ENCODE measurements around the gene GTPBP1. TPM values are rescaled to one million over a fixed set of nuclear protein-coding genes. Genes with fewer than 3 reads are reported as not detected.

Gene GTPBP1
- total and polyA plus RNA-seq, 2 donors (not counting 3 experiments of a cell fraction or from before 2014, with no cell fraction given): 29.8 to 50.3 TPM

DNA sequence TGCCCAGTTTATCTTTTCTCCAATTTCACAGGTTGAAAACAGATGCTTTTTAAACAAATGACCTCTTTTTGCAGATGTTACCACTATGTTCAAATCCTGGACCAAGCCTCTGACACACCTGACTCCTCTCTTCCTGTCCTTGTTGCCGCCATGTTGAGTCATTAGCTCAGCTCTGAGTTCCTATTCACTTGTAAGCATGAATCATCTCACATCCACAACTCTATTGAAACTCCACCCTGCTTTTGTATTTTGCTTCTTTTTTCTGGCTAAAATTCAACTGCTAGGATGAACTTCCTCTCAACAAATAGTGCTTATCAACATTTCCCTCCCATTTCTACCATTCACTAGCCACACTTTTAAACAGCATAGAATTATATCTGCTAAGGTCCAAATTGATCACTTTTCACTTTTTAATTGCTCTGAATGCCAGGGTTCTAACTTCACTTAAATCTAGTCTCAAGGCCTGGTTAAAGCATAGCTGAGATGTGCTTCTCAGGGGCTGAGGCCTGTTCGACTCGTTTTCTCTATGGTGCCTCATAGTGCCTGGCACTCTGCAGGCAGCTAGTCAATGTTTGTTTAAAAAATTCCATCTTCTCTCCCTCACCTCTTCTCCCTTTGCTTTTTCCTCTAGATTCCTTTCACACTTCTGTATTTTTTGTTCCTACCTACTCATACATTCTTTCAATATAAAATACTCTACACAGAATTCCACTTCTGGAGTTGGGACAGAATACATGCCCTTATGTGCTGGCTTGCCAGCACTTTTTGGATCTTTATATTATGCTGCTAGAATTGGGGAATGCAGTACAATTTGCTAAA, 8.9 kb upstream of the GTPBP1 start:
- peak; percentile 92 for DNase-seq (ENCODE audit: low read depth, low spot score)
- ChIA-PET POLR2A (interaction anchor here (1.0 kb wide), 1 partner anchor 15 kb away, joined by 4 read pairs; the partner anchor contains the start of gene TOMM22), CTCF (interaction anchor here (0.6 to 7.3 kb wide), 6 partner anchors 8 to 645 kb away, joined by 3 to 59 read pairs (median 5); partner anchors contain the start of genes GTPBP1 and TOMM22)
- Histone ChIP-seq H3K9ac (replicated peaks; ENCODE audit: extremely low read depth, insufficient read depth, low read length) (peak overlapping the region; percentile 54), H3K36me3 (ENCODE audit: control insufficient read depth in 2 of 2, extremely low read depth in 1 of 2, insufficient read depth in 2 of 2, low read length in 2 of 2) (peaks cover 5 to 7% of the 10 kb centered on the region in 2 experiments), H4K20me1 (replicated peaks; ENCODE audit: control insufficient read depth, extremely low read depth, insufficient read depth, low read length) (peaks cover 2% of the 10 kb centered on the region), H2AFZ (ENCODE audit: low read depth, low read length) (no peak overlapping the region), H3K9me1 (replicated peaks; ENCODE audit: control insufficient read depth, extremely low read depth, insufficient read depth, low read length) (no peaks in the 10 kb centered on the region), H3K4me2 (ENCODE audit: insufficient read depth, low read length) (peak overlapping the region; percentile 77), H3K4me3 (replicated peaks in 1 of 3; ENCODE audit: insufficient read depth in 1 of 3, low read depth in 1 of 3, low read length in 3 of 3) (peak overlapping the region in 1 of 3 experiments; percentile 65), H3K79me2 (ENCODE audit: control insufficient read depth, insufficient read depth, low read length) (peaks cover 69% of the 10 kb centered on the region), H3K27ac (ENCODE audit: insufficient read depth, low read depth, low read length) (peak overlapping the region; percentile 75), H3K4me1 (ENCODE audit: control insufficient read depth, extremely low read depth, insufficient read depth, low read length) (peaks cover 65% of the 10 kb centered on the region), H3K9me3 (replicated peaks; ENCODE audit: control insufficient read depth, insufficient read depth, low read length) (no peaks in the 10 kb centered on the region), H3K27me3 (ENCODE audit: control insufficient read depth in 2 of 2, insufficient read depth in 2 of 2, low read length in 2 of 2) (no peaks in the 10 kb centered on the region)
- peak; percentile 95 for FAIRE-seq
- dilution Hi-C loops (cut with MboI; ENCODE audit: extremely low pct_ligation_motif_present, low sequenced_read_pairs) (no loop called here), intact Hi-C loops (cut with micrococcal nuclease) (loop anchor here (1.0 kb wide), 1 partner anchor 16 kb away; the partner anchor contains the start of gene TOMM22)
- TF ChIP-seq, protein P1, sequence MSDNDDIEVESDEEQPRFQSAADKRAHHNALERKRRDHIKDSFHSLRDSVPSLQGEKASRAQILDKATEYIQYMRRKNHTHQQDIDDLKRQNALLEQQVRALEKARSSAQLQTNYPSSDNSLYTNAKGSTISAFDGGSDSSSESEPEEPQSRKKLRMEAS (IDR thresholded peaks at IDR 0.05; ENCODE audit: insufficient read depth, insufficient read length): no peak
- TF ChIP-seq, protein P2, sequence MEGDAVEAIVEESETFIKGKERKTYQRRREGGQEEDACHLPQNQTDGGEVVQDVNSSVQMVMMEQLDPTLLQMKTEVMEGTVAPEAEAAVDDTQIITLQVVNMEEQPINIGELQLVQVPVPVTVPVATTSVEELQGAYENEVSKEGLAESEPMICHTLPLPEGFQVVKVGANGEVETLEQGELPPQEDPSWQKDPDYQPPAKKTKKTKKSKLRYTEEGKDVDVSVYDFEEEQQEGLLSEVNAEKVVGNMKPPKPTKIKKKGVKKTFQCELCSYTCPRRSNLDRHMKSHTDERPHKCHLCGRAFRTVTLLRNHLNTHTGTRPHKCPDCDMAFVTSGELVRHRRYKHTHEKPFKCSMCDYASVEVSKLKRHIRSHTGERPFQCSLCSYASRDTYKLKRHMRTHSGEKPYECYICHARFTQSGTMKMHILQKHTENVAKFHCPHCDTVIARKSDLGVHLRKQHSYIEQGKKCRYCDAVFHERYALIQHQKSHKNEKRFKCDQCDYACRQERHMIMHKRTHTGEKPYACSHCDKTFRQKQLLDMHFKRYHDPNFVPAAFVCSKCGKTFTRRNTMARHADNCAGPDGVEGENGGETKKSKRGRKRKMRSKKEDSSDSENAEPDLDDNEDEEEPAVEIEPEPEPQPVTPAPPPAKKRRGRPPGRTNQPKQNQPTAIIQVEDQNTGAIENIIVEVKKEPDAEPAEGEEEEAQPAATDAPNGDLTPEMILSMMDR (IDR thresholded peaks at IDR 0.05; ENCODE audit: extremely low read depth in 1 of 2, insufficient read depth in 1 of 2, low read depth in 1 of 2, low read length in 2 of 2): no peak
- TF ChIP-seq FOS (IDR thresholded peaks at IDR 0.05; ENCODE audit: borderline replicate concordance, insufficient read depth, low read length): peak; percentile 94
- no peak for TF ChIP-seq POLR2A (IDR thresholded peaks at IDR 0.05; ENCODE audit: low read depth, low read length)
- TF ChIP-seq MYC (IDR thresholded peaks at IDR 0.05; ENCODE audit: low read depth, low read length): no peak
- TF ChIP-seq EZH2 (IDR thresholded peaks at IDR 0.05; ENCODE audit: borderline replicate concordance, low read depth, low read length, severe bottlenecking): no peak
- TF ChIP-seq JUN (IDR thresholded peaks at IDR 0.05; ENCODE audit: borderline replicate concordance, insufficient read depth, insufficient read length, low read depth): peak; percentile 84
- peak; percentile 45 for TF ChIP-seq GATA2 (IDR thresholded peaks at IDR 0.05; ENCODE audit: insufficient read depth, insufficient read length, low read depth, low read length)
- peak; percentile 63 for TF ChIP-seq POLR2AphosphoS5 (IDR thresholded peaks at IDR 0.05; ENCODE audit: insufficient read depth, low read depth, low read length)
- no TSS peak for BruUV-seq (replicated peaks)
